ENCODE data around the gene GPR85. TPM values are rescaled to one million over a fixed set of nuclear protein-coding genes. Genes with fewer than 3 reads are reported as not detected.

Gene GPR85
- total and polyA plus RNA-seq, 10 of the 15 experiments (the other 5 are each of a cell fraction or from before 2014, with no cell fraction given), result 0.05 to 0.38 TPM; not detected in 8

DNA sequence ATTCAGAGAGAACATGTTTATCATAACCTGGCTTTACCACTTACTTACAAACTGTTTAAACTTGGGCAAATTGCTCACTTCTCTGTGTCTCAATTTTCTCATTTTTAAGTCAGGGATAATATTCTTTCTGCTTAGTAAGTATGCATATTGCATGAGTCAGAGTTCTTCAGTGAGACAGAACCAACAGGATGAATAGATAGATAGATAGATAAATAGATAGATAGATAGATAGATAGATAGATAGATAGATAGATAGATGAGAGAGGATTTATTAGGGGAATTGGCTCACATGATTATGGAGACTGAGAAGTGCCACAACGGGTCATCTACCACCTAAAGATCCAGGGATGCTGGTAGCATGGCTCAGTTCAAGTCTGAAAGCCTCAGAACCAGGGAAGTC lies 47.4 kb upstream of the GPR85 start:
- ChIA-PET POLR2A (no interaction called here), RAD21 (ENCODE audit: unreplicated experiment) (no interaction called here), SMC1A (ENCODE audit: uncharacterized antibody, unreplicated experiment) (no interaction called here), CTCF (no interaction called here)
- H3K79me2 ChIP-seq (ENCODE audit: control insufficient read depth, insufficient read depth, low read length), result no peaks in the 10 kb centered on the region
- H3K27me3 ChIP-seq (replicated peaks in 1 of 2; ENCODE audit: control insufficient read depth in 2 of 2, insufficient read depth in 2 of 2, low read length in 1 of 2), result no peaks in the 10 kb centered on the region; a peak in 1 of 4 replicates
- no peak for TF ChIP-seq MTA2 (IDR thresholded peaks at IDR 0.05; ENCODE audit: low read depth)
- WGBS (ENCODE audit: insufficient coverage, insufficient replicate concordance, low lambda C conversion rate, missing lambda C conversion rate), result 17% methylated on average over 1 of the region's 1 CpG
- no TSS peak for BruUV-seq (replicated peaks)
- ATAC-seq (no peak), FAIRE-seq (no peak), DNase-seq (ENCODE audit: low read depth, low spot score) (no peak)
- H3K36me3 ChIP-seq (ENCODE audit: control insufficient read depth in 2 of 2, insufficient read depth in 2 of 2, low read length in 1 of 2), result no peaks in the 10 kb centered on the region
- in situ Hi-C loops (cut with MboI) (no loop called here), intact Hi-C loops (cut with micrococcal nuclease; ENCODE audit: unreplicated experiment) (no loop called here)
- no peak overlapping the region for H3K4me3 ChIP-seq
- H3K4me1 ChIP-seq (ENCODE audit: control insufficient read depth, insufficient read depth, low read length), result no peaks in the 10 kb centered on the region
- no peak overlapping the region for H3K27ac ChIP-seq (ENCODE audit: control insufficient read depth, insufficient read depth)
- no peaks in the 10 kb centered on the region for H3K9me3 ChIP-seq (replicated peaks; ENCODE audit: control insufficient read depth, insufficient read depth, low read length)
- no peak overlapping the region for H3K9ac ChIP-seq (ENCODE audit: control insufficient read depth, insufficient read depth, low read length)
- H2AFZ ChIP-seq (ENCODE audit: control insufficient read depth, low read depth, low read length), result no peak overlapping the region
- no peak overlapping the region for H3K4me2 ChIP-seq (ENCODE audit: control insufficient read depth, insufficient read depth)
- no peaks in the 10 kb centered on the region for H4K20me1 ChIP-seq (ENCODE audit: control insufficient read depth, insufficient read depth)

DNA sequence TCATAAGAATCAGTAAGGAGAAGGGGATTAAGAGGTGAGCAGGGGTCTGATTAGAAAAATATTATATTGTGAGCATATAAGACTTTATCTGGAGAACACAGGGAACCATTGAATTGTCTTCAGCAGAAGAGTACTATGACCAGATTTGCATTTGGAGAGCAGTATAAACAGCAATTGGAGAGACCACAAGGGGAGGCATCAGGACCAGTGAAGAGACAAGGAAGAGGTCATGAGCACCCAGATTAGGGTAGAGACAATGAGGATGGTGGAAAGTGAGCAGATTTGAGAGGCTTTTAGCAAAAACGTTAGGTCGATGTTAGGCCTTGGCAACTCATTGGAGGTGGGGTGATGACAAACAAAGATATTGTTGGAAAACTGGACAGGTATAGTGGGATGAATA lies 44.7 kb upstream of the GPR85 start:
- Histone ChIP-seq H3K36me3 (ENCODE audit: control insufficient read depth in 2 of 2, insufficient read depth in 2 of 2, low read length in 1 of 2) (no peaks in the 10 kb centered on the region), H3K4me2 (ENCODE audit: control insufficient read depth, insufficient read depth) (no peak overlapping the region), H3K79me2 (ENCODE audit: control insufficient read depth, insufficient read depth, low read length) (no peaks in the 10 kb centered on the region), H4K20me1 (ENCODE audit: control insufficient read depth, insufficient read depth) (no peaks in the 10 kb centered on the region), H3K4me1 (ENCODE audit: control insufficient read depth, insufficient read depth, low read length) (no peaks in the 10 kb centered on the region), H3K27ac (ENCODE audit: control insufficient read depth, insufficient read depth) (no peak overlapping the region), H3K9ac (ENCODE audit: control insufficient read depth, insufficient read depth, low read length) (no peak overlapping the region), H3K4me3 (no peak overlapping the region), H3K27me3 (replicated peaks in 1 of 2; ENCODE audit: control insufficient read depth in 2 of 2, insufficient read depth in 2 of 2, low read length in 1 of 2) (no peaks in the 10 kb centered on the region; a peak in 1 of 4 replicates), H2AFZ (ENCODE audit: control insufficient read depth, low read depth, low read length) (no peak overlapping the region), H3K9me3 (replicated peaks; ENCODE audit: control insufficient read depth, insufficient read depth, low read length) (no peaks in the 10 kb centered on the region)
- SMC1A ChIA-PET (ENCODE audit: uncharacterized antibody, unreplicated experiment), result interaction anchor here (1.6 kb wide), 1 partner anchor 18 kb away, joined by 4 read pairs; no protein-coding TSS in a partner anchor
- FAIRE-seq, result no peak
- 16% methylated on average over 2 of the region's 2 CpGs for WGBS (ENCODE audit: insufficient coverage, insufficient replicate concordance, low lambda C conversion rate, missing lambda C conversion rate)
- no peak for ATAC-seq
- RAD21 ChIA-PET (ENCODE audit: unreplicated experiment), result no interaction called here
- in situ Hi-C loops (cut with MboI) (no loop called here), intact Hi-C loops (cut with micrococcal nuclease; ENCODE audit: unreplicated experiment) (no loop called here)
- CTCF ChIA-PET, result interaction anchor here (2.8 kb wide), 1 partner anchor 28 kb away, joined by 13 read pairs; no protein-coding TSS in a partner anchor
- BruUV-seq (replicated peaks), result no TSS peak
- TF ChIP-seq ETV6 (conservative IDR thresholded peaks at IDR 0.05 in 1 of 2, IDR thresholded peaks at IDR 0.05 in 1 of 2; ENCODE audit: borderline replicate concordance in 1 of 2, low read depth in 1 of 2) (no peak), MTA2 (IDR thresholded peaks at IDR 0.05; ENCODE audit: low read depth) (no peak), HCFC1 (IDR thresholded peaks at IDR 0.05; ENCODE audit: low read length) (no peak), DPF2 (IDR thresholded peaks at IDR 0.05) (no peak), TAF1 (IDR thresholded peaks at IDR 0.05; ENCODE audit: borderline replicate concordance, low read depth, low read length) (no peak), EZH2 (IDR thresholded peaks at IDR 0.05; ENCODE audit: borderline replicate concordance, control insufficient read depth, low read depth, low read length) (no peak)
- TF ChIP-seq, protein P1, sequence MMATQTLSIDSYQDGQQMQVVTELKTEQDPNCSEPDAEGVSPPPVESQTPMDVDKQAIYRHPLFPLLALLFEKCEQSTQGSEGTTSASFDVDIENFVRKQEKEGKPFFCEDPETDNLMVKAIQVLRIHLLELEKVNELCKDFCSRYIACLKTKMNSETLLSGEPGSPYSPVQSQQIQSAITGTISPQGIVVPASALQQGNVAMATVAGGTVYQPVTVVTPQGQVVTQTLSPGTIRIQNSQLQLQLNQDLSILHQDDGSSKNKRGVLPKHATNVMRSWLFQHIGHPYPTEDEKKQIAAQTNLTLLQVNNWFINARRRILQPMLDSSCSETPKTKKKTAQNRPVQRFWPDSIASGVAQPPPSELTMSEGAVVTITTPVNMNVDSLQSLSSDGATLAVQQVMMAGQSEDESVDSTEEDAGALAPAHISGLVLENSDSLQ (IDR thresholded peaks at IDR 0.05), result no peak
- DNase-seq (ENCODE audit: low read depth, low spot score), result no peak
- POLR2A ChIA-PET, result no interaction called here
